HG03469 (cell line): Measurements from ENCODE around the gene RHOJ.

Source experiments
- ATAC-seq: cut with Tn5 transposase; IDR thresholded peaks from one replicate; pipeline ENCODE4 v1.9.1; 2021; ENCODE audit warnings: mild to moderate bottlenecking, moderate library complexity, moderate number of reproducible peaks; ENCODE audit not compliant: unreplicated experiment

Gene RHOJ

GRCh38 chr14:63205044-63205575 is 867 bp downstream of the RHOJ start:
- no peak for ATAC-seq

DNA sequence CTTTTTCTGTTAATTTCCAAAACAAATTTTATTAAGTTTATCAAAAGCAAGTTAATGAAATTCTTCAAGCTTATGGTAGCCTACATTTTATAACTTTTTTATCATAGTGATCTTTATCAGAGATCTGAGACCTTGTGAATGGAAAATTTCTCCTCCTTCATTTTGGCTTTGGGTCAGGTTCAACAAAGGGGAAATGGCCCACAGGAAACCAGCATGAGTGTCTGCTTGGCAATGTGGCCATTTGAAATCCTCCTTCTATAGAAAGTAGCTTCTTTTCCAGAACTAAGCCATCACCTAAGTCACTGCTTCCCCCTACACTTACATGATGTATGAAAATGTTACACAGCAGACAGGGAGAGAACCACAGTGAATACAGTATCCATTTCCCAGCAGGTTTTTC is 1.6 kb downstream of the RHOJ start:
- no peak for ATAC-seq

DNA sequence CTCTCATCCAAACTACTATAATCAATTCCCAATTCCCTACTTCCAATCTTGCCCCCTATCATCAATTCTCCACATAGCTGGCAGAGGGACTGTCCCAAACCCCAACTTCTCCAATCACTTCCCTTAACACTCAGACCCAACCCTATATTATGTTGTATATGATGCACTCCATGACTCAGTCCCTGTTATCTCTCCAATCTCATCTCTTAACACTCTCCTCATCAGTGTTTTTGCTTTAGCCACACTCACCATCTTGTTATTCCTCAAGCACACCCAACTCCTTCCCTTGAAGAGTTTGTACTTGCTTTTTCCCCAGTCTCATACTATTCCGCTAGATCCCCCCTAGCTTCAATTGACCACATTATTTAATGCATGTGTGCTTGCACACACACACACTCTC is 4.9 kb downstream of the RHOJ start:
- no peak for ATAC-seq

DNA sequence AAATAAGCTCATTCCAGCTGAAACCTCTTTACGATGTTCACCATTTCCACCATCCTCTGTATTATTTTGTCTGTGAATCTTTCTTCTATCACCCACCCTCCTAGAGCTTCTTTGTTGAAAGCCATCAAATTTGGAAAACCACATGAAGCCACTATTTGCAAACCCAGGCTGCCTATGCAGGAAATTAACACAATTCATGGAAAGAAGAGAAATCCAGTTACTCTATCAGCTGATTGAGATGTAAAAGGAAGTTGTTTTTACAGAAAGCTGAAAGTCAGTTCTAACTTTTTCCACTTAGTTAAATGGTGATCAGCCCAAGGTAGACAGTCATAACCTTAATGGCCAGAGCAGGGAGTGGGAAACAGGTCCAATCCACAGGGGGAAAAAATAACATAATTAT is 6.6 kb downstream of the RHOJ start:
- no peak for ATAC-seq

- no peak for ATAC-seq
Measured at GRCh38 chr14:63212209-63212608, 8.0 kb downstream of the RHOJ start.

GRCh38 chr14:63212776-63213500 is 8.7 kb downstream of the RHOJ start:
- ATAC-seq: no peak

DNA sequence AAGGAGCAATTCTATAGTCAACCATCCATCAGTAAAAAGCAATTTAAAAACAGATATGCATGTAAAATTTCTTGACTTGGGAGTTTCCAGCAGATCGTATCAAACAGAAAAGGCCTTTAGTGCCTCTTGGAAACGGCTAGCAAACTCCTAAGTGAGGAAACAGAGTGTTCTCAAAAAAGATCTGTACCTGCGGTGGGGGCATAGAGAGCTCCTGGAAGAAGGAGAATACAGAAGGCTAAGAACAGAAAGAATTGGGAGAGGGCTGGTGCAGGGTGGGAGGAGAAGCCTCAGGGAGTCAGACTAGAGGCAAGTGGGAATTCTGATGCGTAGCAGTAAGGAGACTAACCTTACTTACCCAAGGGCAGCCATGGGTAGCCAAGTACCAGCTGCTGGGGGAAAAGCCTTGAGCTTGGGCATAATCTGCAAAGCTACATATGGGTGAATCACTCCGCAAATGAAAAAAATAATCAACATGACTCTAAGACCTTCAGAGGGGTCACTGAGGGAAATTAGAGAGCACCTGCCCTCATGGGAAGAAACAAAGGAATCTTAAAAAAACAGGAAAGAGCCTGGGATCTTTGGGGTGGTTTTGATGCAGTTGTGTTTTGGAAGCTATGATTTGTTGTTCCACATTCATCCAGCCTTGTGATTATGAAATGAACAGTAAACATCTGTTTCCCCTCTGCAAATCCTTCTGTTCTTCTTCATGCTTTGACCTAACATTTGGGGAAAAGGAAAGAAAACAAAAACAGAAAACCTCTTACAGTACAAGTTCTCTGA is 10.4 kb downstream of the RHOJ start:
- no peak for ATAC-seq

GRCh38 chr14:63220526-63220925 is 16.3 kb downstream of the RHOJ start:
- ATAC-seq: no peak

DNA sequence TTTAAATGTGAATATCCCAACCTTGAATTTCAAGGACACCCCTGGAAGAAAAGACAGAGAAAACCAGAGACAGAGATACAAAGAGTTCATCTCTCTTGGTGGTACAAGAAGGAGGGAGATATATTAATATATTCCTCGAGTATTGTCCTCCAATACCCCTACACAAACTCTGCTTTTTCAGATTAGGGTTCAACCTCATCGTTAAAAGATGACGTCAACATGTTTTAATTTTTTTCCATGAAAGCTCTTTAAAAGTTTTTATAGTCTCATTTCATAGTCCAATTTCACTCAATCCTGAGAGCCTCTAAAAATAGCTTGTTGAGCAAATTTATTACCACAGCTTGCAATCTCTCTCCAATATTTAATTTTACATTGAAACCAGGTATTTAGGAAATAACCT is 19.4 kb downstream of the RHOJ start:
- ATAC-seq: no peak

DNA sequence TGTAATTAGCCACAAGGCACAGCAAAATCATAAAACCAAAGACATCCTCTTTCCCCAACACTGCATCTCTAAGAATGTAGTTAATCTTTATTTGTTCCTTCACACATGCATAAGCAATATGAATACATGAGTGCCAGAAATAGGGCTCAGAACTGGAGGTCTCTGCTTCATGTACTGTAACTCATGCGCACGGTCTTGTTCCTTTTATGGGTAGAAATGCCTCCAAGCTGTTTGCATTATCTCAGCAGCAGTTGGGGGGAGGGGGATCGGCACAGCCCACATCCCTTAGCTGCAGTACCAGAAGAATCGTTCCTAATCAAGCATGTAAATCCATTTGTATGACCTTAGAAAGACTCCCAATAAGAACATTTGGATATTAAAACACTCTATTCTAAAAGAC is 20.0 kb downstream of the RHOJ start:
- ATAC-seq: no peak

DNA sequence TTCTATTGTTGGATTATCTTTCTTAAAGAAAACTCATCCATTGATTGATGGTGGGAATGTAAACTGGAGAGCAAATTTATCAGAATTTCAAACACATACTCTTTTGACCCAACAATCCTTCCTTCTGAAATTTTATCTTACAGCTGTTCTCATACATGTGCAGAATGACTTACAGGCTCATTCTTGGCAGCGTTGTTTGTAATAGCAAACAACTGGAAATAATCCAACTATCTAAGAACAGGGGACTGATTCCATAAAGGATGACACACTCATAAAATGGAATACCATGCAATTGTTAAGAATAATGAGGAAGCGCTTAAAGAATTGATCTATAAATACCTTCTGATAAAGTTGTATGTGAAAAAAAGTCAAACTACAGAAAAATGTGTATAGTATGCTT is 24.0 kb downstream of the RHOJ start:
- ATAC-seq: no peak

DNA sequence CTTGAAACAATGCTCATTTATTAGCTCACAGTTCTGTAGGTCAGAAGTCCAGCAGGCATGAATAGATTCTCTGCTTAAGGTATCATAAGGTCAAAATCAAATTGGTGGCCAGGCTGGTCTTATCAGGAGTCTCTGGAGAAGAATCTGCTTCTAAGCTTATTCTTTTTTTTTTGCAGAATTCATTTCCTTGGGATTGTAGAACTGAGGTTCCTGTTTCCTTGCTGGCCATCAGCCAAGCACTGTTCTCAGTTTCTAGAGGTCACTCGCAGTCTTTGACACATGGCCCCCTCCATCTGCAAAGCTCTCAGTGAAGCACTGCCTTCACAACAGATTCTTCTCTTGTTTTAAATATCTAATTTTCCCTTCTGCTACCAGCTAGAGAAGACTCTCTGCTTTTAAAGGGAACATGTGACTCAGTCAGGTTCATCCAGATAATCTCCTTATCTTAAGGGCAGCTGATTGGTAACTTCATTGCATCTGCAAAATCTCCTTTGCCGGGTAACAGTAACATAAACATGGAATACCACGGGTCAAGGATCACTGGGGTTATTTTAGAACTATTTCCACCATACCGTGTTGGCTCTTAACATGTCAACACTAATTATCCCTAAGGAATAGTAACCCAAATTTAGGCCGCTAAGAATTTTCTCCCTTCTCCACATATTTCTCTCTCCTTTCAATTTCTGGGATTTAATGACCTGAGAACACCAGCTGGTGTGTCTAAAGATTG is 25.3 kb downstream of the RHOJ start:
- ATAC-seq: no peak

DNA sequence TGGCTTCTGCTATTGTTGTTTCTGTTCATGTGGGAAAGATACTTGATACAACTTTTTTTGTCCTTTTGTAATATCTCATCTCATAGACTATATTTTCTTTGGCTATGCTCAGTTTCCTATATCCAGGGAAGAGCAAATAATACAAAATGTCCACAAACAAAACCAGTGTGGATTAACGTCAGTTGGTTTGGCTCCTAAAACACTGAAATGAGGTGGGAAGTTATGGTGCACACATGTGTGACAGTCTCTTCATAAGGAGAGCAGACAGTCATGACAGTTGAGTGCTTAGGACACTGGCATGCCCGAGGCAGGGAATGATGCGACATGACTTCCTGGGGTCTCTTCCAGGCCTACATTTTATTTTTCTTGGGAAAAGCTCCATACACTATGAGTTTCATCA is 27.5 kb downstream of the RHOJ start:
- ATAC-seq: no peak

- no peak for ATAC-seq
Measured at GRCh38 chr14:63237791-63238190, 33.5 kb downstream of the RHOJ start.

DNA sequence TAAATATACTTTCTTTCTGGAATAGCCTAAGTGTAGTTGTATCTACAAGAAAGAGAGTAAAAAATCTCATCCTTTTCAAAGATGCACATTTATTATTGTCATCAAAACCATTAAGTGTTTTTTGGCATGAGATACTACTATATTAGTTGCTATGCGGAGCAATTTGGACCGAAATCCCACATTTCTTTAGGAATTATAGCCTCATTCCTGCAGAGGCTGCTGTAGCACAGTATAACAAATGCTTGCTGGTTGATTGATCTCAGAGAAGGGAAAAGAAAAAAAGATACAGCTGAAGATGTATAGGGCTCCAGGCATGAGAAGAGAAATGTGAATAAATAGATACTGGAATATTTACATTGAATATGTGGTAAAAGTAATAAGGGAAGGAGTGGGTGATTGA is 36.0 kb downstream of the RHOJ start:
- ATAC-seq: no peak

DNA sequence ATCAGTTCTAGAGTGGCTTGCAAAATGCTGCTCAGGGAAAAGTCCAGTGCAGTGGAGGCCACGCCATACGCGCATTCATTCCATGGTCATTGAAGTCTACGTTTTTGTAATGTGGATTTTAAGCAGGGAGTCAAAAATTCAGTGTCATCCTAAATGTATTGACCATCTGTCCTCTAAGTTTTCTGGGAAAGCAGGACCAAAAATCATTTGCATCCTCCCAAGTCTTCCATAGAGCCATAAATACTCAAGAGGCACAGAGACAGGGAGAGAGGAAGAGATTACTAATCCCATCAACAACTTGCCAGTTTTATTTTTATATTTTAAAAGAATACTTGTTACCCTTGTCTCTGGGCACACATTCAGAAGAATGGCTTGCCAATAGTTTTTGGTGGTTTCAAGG is 36.9 kb downstream of the RHOJ start:
- no peak for ATAC-seq

- ATAC-seq: no peak
Measured at GRCh38 chr14:63243646-63244045, 39.4 kb downstream of the RHOJ start.

DNA sequence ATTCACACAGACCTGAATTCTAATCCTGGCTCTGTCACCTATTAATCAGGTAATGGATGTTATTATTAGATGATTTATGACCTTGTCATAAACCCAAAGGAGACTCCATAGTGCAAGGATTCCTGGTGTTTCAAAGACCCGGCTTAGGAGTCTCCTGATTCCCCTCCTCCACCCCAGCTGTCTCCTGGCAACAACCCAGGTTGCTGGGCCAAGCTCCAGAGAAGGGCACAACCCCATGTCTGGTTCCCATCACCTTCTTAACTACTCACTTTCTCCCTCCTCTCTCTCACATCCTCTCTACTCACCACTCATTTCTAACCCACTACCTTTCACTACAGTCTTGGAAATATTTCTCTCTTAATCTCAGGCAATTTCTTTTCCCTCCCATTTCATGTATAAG is 41.6 kb downstream of the RHOJ start:
- ATAC-seq: no peak

DNA sequence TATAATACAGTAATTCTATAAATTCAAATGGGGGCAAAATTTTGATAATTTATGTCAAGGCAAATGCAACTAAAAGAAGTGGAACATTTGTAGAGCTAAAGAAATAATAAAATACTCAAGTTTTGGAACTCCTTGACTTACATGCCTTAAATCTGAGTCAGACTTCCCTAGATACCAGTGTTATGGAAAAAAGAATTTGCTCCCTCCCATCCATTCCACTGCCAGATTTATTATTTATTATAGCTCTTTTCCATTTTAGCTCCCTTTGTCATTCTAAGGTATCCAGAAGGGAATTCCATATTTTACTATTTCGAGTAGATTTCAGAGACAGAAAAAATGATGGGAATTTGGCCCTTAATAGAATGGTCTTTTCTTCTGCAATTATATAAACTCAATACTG is 44.0 kb downstream of the RHOJ start:
- no peak for ATAC-seq

- ATAC-seq: no peak
Measured at GRCh38 chr14:63249092-63249491, 44.8 kb downstream of the RHOJ start.

GRCh38 chr14:63257299-63257698 is 53.1 kb downstream of the RHOJ start:
- ATAC-seq: no peak

- no peak for ATAC-seq
Measured at GRCh38 chr14:63262446-63262845, 58.2 kb downstream of the RHOJ start.
